Ovary (tissue), 3 donors: Measurements from ENCODE around the gene ARHGAP11A.

Experiments used
- EP300 ChIP-seq: sonication (generic); formaldehyde crosslinking; IDR thresholded peaks from one replicate; pipeline ENCODE4 v1.6.1; 2017; ENCODE audit warnings: antibody characterized with exemption
- POLR2A ChIP-seq: fragments of 450-650 bp; IDR thresholded peaks from one replicate; pipeline ENCODE4 v1.6.1; 2017; ENCODE audit warnings: antibody characterized with exemption, mild to moderate bottlenecking, moderate library complexity
- TF ChIP-seq, protein P1 (sequence below), 3 donors: fragments of 450-650 bp in 2 of 3; fragments of 200-600 bp in 1 of 3; IDR thresholded peaks; one replicate each; pipeline versions ENCODE4 v1.5.1 to v1.8.0; 2016 to 2022; ENCODE audit warnings: antibody characterized with exemption in 3 of 3, mild to moderate bottlenecking in 1 of 3
- donor health status: DM: no; HTN: no; CAD: no.

DNA sequence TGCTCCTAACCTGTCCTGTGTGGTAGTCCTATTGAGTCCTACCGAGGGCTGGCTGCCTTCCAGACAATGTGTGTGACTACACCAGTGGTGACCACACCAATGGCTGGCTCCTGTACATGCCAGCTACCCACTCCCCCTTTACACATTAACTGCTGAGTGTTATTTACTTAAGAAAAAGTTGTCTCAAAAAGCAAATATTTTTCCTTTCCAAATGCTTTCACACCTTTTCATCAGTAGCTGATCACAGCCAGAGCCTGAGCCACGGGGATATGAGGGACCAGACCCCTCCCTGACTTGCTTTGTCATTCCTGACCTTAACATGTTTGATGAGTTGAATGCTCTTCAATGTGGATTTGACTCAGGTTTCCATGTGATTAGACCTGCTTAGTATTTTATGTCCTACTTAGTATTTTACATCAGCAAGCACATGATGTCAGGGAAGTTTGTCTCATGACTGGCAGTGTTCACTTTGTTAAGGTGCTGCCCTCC lies 72.9 kb downstream of the ARHGAP11A start:
- TF ChIP-seq EP300 (no peak), POLR2A (no peak)
- TF ChIP-seq, protein P1, sequence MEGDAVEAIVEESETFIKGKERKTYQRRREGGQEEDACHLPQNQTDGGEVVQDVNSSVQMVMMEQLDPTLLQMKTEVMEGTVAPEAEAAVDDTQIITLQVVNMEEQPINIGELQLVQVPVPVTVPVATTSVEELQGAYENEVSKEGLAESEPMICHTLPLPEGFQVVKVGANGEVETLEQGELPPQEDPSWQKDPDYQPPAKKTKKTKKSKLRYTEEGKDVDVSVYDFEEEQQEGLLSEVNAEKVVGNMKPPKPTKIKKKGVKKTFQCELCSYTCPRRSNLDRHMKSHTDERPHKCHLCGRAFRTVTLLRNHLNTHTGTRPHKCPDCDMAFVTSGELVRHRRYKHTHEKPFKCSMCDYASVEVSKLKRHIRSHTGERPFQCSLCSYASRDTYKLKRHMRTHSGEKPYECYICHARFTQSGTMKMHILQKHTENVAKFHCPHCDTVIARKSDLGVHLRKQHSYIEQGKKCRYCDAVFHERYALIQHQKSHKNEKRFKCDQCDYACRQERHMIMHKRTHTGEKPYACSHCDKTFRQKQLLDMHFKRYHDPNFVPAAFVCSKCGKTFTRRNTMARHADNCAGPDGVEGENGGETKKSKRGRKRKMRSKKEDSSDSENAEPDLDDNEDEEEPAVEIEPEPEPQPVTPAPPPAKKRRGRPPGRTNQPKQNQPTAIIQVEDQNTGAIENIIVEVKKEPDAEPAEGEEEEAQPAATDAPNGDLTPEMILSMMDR (IDR thresholded peaks at IDR 0.05), result no peak
